ENCODE measurements around the gene LINGO4.

Gene LINGO4

GRCh38 chr1:151837884-151838221, 32.6 kb upstream of the LINGO4 start:
- POLR2A ChIA-PET, result no interaction called here
- CTCF ChIA-PET, result interaction anchor here (0.6 to 2.2 kb wide), 3 partner anchors 9 to 203 kb away, joined by 3 to 11 read pairs (median 5); no protein-coding TSS in a partner anchor
- no peaks in the 10 kb centered on the region for H3K9me3 ChIP-seq (ENCODE audit: control insufficient read depth, insufficient read depth, low read depth, low read length)
- no peak overlapping the region for H3K27ac ChIP-seq (ENCODE audit: extremely low read depth, low read depth, low read length)
- TF ChIP-seq AEBP2 (tag by site-specific recombination; IDR thresholded peaks at IDR 0.05; ENCODE audit: borderline replicate concordance) (no peak), ZNF792 (tag by site-specific recombination; IDR thresholded peaks at IDR 0.05) (no peak), ZNF280C (tag by site-specific recombination; IDR thresholded peaks at IDR 0.05) (no peak), REPIN1 (tag by site-specific recombination; IDR thresholded peaks at IDR 0.05; ENCODE audit: low read depth) (no peak)
- no peaks in the 10 kb centered on the region for H3K4me1 ChIP-seq (ENCODE audit: control insufficient read depth, insufficient read depth, low read length)
- no peaks in the 10 kb centered on the region for H3K36me3 ChIP-seq (ENCODE audit: control insufficient read depth in 2 of 2, insufficient read depth in 1 of 2, low read length in 2 of 2)
- no peak overlapping the region for H3K4me3 ChIP-seq (ENCODE audit: low read depth, low read length)

- POLR2A ChIA-PET, result interaction anchor here (0.6 to 1.0 kb wide), 3 partner anchors 79 to 325 kb away, joined by 3 to 5 read pairs (median 3); partner anchors contain the start of gene TUFT1
- no peaks in the 10 kb centered on the region for H3K36me3 ChIP-seq (ENCODE audit: control insufficient read depth in 2 of 2, insufficient read depth in 1 of 2, low read length in 2 of 2)
- no peaks in the 10 kb centered on the region for H3K4me1 ChIP-seq (ENCODE audit: control insufficient read depth, insufficient read depth, low read length)
- H3K4me3 ChIP-seq (ENCODE audit: low read depth, low read length), result no peak overlapping the region
- CTCF ChIA-PET, result interaction anchor here (0.5 to 2.2 kb wide), 33 partner anchors 9 to 737 kb away, joined by 3 to 15 read pairs (median 5); partner anchors contain the start of genes MRPL9, PI4KB and THEM5
- no peak overlapping the region for H3K27ac ChIP-seq (ENCODE audit: extremely low read depth, low read depth, low read length)
- H3K9me3 ChIP-seq (ENCODE audit: control insufficient read depth, insufficient read depth, low read depth, low read length), result no peaks in the 10 kb centered on the region
- TF ChIP-seq OVOL3 (tag by site-specific recombination; IDR thresholded peaks at IDR 0.05), result no peak
- TF ChIP-seq ZNF768 (tag by site-specific recombination; IDR thresholded peaks at IDR 0.05), result no peak
- no peak for TF ChIP-seq ZNF37A (tag by site-specific recombination; IDR thresholded peaks at IDR 0.05)
- no peak for TF ChIP-seq ZNF529 (tag by site-specific recombination; IDR thresholded peaks at IDR 0.05; ENCODE audit: insufficient replicate concordance)
- no peak for TF ChIP-seq YY1 (tag by site-specific recombination; IDR thresholded peaks at IDR 0.05)
- TF ChIP-seq ZNF830 (tag by site-specific recombination; IDR thresholded peaks at IDR 0.05; ENCODE audit: low read depth), result no peak
- no peak for TF ChIP-seq ZNF596 (tag by site-specific recombination; IDR thresholded peaks at IDR 0.05)
- TF ChIP-seq ZNF341 (tag by site-specific recombination; IDR thresholded peaks at IDR 0.05; ENCODE audit: low read depth), result no peak
- no peak for TF ChIP-seq ZBTB10 (tag by site-specific recombination; IDR thresholded peaks at IDR 0.05)
- no peak for TF ChIP-seq ZBTB11 (tag by site-specific recombination; conservative IDR thresholded peaks at IDR 0.05; ENCODE audit: low read depth)
- TF ChIP-seq ZNF280C (tag by site-specific recombination; IDR thresholded peaks at IDR 0.05), result no peak
- TF ChIP-seq ZNF202 (tag by site-specific recombination; IDR thresholded peaks at IDR 0.05; ENCODE audit: borderline replicate concordance), result no peak
- TF ChIP-seq ZBTB20 (tag by site-specific recombination; IDR thresholded peaks at IDR 0.05), result no peak
- no peak for TF ChIP-seq SP2 (tag by site-specific recombination; IDR thresholded peaks at IDR 0.05)
- TF ChIP-seq ZNF488 (tag by site-specific recombination; IDR thresholded peaks at IDR 0.05), result no peak
- TF ChIP-seq ZNF707 (tag by site-specific recombination; IDR thresholded peaks at IDR 0.05), result no peak
Measured at GRCh38 chr1:151837197-151837596, 32.0 kb upstream of the LINGO4 start.

Measured in HEK293 (cell line).